GM23338 (cell line): ENCODE data around the gene CEP57.

ENCODE experiments used
- CTCF ChIP-seq, 2 experiments: fragments of 200-600 bp in 1 of 2; sonication (generic) in 1 of 2; conservative IDR thresholded peaks; 2 replicates each; pipeline versions ENCODE4 v1.5.1 to v1.6.1; 2016 to 2017; ENCODE audit warnings: antibody characterized with exemption in 2 of 2, low read depth in 2 of 2, mild to moderate bottlenecking in 2 of 2, moderate library complexity in 1 of 2
- EZH2 ChIP-seq: fragments of 200-600 bp; sonication (generic); IDR thresholded peaks from one replicate; pipeline ENCODE4 v1.8.0; 2017; ENCODE audit warnings: antibody characterized with exemption, mild to moderate bottlenecking, low read depth; ENCODE audit not compliant: unreplicated experiment
- JUNB ChIP-seq: IDR thresholded peaks from one replicate; pipeline ENCODE4 v1.6.1; 2016; ENCODE audit warnings: antibody characterized with exemption; ENCODE audit not compliant: unreplicated experiment
- POLR2AphosphoS5 ChIP-seq: IDR thresholded peaks from 2 replicates; pipeline ENCODE4 v1.6.1; 2016; ENCODE audit warnings: antibody characterized with exemption, low read depth
- STAT1 ChIP-seq: IDR thresholded peaks from one replicate; pipeline ENCODE4 v1.6.1; 2016; ENCODE audit warnings: antibody characterized with exemption; ENCODE audit not compliant: unreplicated experiment

GRCh38 chr11:95768521-95768920, 21.8 kb upstream of the CEP57 start:
- TF ChIP-seq CTCF (conservative IDR thresholded peaks at IDR 0.05; ENCODE audit: low read depth in 2 of 2) = no peak
- no peak for TF ChIP-seq EZH2
- no peak for TF ChIP-seq POLR2AphosphoS5
- TF ChIP-seq JUNB = no peak
- TF ChIP-seq STAT1 = no peak
